Smooth muscle cell (in vitro differentiated cells): Measurements from ENCODE around the gene PPP1R1C. TPM values are rescaled to one million over a fixed set of nuclear protein-coding genes. Genes with fewer than 3 reads are reported as not detected.

Experiments used
- DNase-seq: peaks from one replicate; lab custom pipeline; 2025; ENCODE audit not compliant: unreplicated experiment; lab: John Stamatoyannopoulos, UW
- H2AFZ ChIP-seq: fragments of 200-600 bp; sonication (generic); 2 replicates; pipeline ENCODE4 v1.6.0; 2016; ENCODE audit warnings: antibody characterized with exemption, low read depth, mild to moderate bottlenecking
- H3F3A ChIP-seq: fragments of 200-600 bp; sonication (generic); 2 replicates; pipeline ENCODE4 v1.6.0; 2017; ENCODE audit warnings: antibody characterized with exemption, low read depth
- H3K27ac ChIP-seq: fragments of 200-600 bp; sonication (generic); 2 replicates; pipeline ENCODE4 v1.5.1; 2016; ENCODE audit warnings: low read depth, mild to moderate bottlenecking
- H3K27me3 ChIP-seq: fragments of 200-600 bp; sonication (generic); 2 replicates; pipeline ENCODE4 v1.6.1; 2016; ENCODE audit warnings: low read depth, mild to moderate bottlenecking
- H3K36me3 ChIP-seq: fragments of 200-600 bp; sonication (generic); 2 replicates; pipeline ENCODE4 v1.5.1; 2016; ENCODE audit warnings: low read depth
- H3K4me1 ChIP-seq: fragments of 200-600 bp; sonication (generic); 2 replicates; pipeline ENCODE4 v1.5.1; 2016; ENCODE audit warnings: low read depth
- H3K4me2 ChIP-seq: fragments of 200-600 bp; sonication (generic); 2 replicates; pipeline ENCODE4 v1.6.0; 2016; ENCODE audit warnings: mild to moderate bottlenecking
- H3K4me3 ChIP-seq: fragments of 200-600 bp; sonication (generic); 2 replicates; pipeline ENCODE4 v1.5.1; 2016; ENCODE audit warnings: mild to moderate bottlenecking
- H3K79me2 ChIP-seq: fragments of 200-600 bp; sonication (generic); 2 replicates; pipeline ENCODE4 v1.6.0; 2016; ENCODE audit warnings: low read depth, mild to moderate bottlenecking
- H3K9ac ChIP-seq: fragments of 200-600 bp; sonication (generic); 2 replicates; pipeline ENCODE4 v1.6.0; 2016; ENCODE audit warnings: low read depth
- H3K9me3 ChIP-seq: fragments of 200-600 bp; sonication (generic); replicated peaks from 2 replicates; pipeline ENCODE4 v1.5.1; 2016; ENCODE audit warnings: low read depth
- H4K20me1 ChIP-seq: fragments of 200-600 bp; sonication (generic); 2 replicates; pipeline ENCODE4 v1.6.0; 2016; ENCODE audit warnings: low read depth
- WGBS: methylation state at CpG from one replicate; pipeline ENCODE4 v1.1.7; 2016; ENCODE audit warnings: low lambda C conversion rate; 5-methylcytosine and 5-hydroxymethylcytosine counted together
- polyA plus RNA-seq: library from polyadenylated mRNA; unstranded; fragments of >200 nt; fragmentation: Nextera tagmentation; extraction: Ambion mirVana; gene quantifications from 2 replicates; pipeline ENCODE4 v1.2.1, GENCODE V29; 2016
- total RNA-seq: library from RNA; depleted of rRNA; stranded (reverse); fragments of >200 nt; gene quantifications from 2 replicates; pipeline ENCODE4 v1.2.3, GENCODE V29; 2014
- TF ChIP-seq, protein P1 (sequence below): fragments of 200-600 bp; sonication (generic); IDR thresholded peaks from 2 replicates; pipeline ENCODE4 v1.5.1; 2017; ENCODE audit warnings: borderline replicate concordance, mild to moderate bottlenecking, antibody characterized with exemption; ENCODE audit not compliant: insufficient read depth, poor library complexity, severe bottlenecking

The PPP1R1C gene
- total and polyA plus RNA-seq, 2 experiments from 2014 or later: 2.3 to 3.3 TPM

DNA sequence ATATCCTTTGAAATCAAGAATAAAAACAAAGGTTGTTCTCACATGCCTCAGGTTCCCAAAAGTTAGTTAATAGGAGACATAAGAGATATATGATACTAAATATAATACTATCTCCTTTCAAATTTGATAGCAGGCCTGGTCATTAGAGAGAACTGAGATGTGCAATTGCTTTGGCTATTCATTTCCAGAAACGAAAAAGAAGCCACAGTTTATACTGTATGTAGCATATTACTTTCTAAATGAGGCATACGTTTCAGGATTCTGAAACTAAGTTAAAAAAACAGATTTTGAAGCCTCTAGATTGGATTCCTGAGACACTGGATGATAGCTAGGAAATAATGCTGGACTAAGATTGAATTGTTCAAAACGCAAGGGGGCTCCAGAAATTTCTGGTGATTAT is 7.1 kb downstream of the PPP1R1C start:
- 91% methylated on average over 3 of the region's 3 CpGs for WGBS
- Histone ChIP-seq H3K36me3 (no peaks in the 10 kb centered on the region), H3K27me3 (no peaks in the 10 kb centered on the region), H3F3A (no peaks in the 10 kb centered on the region), H3K4me3 (no peak overlapping the region), H3K4me1 (no peaks in the 10 kb centered on the region), H2AFZ (no peak overlapping the region), H4K20me1 (no peaks in the 10 kb centered on the region), H3K9me3 (no peaks in the 10 kb centered on the region), H3K4me2 (no peak overlapping the region), H3K27ac (no peak overlapping the region), H3K79me2 (no peaks in the 10 kb centered on the region), H3K9ac (no peak overlapping the region)
- no peak for DNase-seq
- TF ChIP-seq, protein P1, sequence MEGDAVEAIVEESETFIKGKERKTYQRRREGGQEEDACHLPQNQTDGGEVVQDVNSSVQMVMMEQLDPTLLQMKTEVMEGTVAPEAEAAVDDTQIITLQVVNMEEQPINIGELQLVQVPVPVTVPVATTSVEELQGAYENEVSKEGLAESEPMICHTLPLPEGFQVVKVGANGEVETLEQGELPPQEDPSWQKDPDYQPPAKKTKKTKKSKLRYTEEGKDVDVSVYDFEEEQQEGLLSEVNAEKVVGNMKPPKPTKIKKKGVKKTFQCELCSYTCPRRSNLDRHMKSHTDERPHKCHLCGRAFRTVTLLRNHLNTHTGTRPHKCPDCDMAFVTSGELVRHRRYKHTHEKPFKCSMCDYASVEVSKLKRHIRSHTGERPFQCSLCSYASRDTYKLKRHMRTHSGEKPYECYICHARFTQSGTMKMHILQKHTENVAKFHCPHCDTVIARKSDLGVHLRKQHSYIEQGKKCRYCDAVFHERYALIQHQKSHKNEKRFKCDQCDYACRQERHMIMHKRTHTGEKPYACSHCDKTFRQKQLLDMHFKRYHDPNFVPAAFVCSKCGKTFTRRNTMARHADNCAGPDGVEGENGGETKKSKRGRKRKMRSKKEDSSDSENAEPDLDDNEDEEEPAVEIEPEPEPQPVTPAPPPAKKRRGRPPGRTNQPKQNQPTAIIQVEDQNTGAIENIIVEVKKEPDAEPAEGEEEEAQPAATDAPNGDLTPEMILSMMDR: no peak

DNA sequence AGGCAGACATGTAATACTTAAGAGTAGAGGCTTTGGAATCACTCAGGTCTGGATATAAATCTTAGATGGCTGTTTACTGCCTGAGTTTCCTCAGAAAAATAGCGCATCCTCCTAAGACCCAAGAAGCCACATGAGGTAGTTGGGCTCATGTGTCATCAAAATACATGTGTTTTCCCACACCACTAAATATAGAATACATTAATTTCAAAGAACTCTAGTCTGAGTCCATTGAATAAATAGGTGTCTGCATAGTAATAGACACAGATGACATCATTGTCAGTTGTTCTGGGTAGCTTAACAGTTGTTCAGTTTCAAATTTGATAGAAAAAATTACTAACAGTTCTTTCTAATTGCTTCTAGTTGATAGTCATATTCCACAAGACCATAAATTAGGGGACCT is 9.6 kb downstream of the PPP1R1C start:
- Histone ChIP-seq H4K20me1 (no peaks in the 10 kb centered on the region), H2AFZ (no peak overlapping the region), H3K79me2 (no peaks in the 10 kb centered on the region), H3K27ac (no peak overlapping the region), H3K36me3 (no peaks in the 10 kb centered on the region), H3K4me1 (no peaks in the 10 kb centered on the region), H3K4me3 (no peak overlapping the region), H3F3A (no peaks in the 10 kb centered on the region), H3K9me3 (no peaks in the 10 kb centered on the region), H3K9ac (no peak overlapping the region), H3K4me2 (no peak overlapping the region), H3K27me3 (no peaks in the 10 kb centered on the region)
- no peak for DNase-seq
- WGBS: 94% methylated on average over 1 of the region's 1 CpG
- TF ChIP-seq, protein P1: no peak

DNA sequence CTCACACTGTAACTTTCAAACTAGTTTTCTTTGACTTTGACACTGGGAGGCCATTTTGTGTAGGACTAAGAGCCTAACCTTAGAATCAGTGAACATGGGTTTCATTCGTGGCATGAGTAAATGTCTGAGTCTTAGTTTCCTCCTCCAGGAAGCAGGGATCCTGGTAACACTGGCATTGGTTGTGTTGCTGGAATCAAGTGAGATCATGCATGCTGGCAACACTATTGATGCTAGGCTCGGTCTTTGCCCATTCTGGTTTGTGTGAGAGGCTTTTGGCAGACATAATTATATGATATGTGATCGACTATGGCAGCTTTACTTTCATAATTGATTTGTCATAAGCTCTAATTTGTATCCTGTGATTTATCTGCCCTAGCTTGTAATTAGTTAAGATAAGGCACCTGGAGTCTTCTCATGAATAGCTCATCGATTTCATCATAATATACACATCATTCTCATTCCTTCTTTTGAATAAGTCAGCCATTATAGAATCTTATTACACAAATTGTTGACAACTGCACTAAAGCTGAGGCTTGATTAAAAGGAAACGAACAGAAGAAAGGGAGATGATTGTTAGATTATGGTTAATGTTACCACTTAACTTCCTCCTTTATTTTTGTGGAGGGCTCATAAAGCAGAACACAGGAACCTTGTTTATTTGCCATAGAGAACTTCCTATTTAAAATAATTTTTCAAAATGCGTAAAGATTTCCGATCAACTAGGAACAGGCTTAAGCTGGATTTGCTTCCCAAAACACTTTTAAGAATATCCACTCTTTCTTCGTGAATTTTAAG is 12.6 kb downstream of the PPP1R1C start:
- Histone ChIP-seq H3K27ac (no peak overlapping the region), H3K9me3 (no peaks in the 10 kb centered on the region), H2AFZ (no peak overlapping the region), H3K4me1 (no peaks in the 10 kb centered on the region), H3K36me3 (no peaks in the 10 kb centered on the region), H3K27me3 (no peaks in the 10 kb centered on the region), H3K4me2 (no peak overlapping the region), H3K79me2 (no peaks in the 10 kb centered on the region), H3F3A (no peaks in the 10 kb centered on the region), H3K9ac (no peak overlapping the region), H3K4me3 (no peak overlapping the region), H4K20me1 (no peaks in the 10 kb centered on the region)
- TF ChIP-seq, protein P1: no peak
- DNase-seq: no peak
- 87% methylated on average over 8 of the region's 8 CpGs for WGBS
